Endothelial cell of umbilical vein (primary cell): ENCODE data around the gene CLEC4A. TPM values are rescaled to one million over a fixed set of nuclear protein-coding genes. Genes with fewer than 3 reads are reported as not detected.
"Not testable (repeated sequence)": the region's sequence is repeated elsewhere in the genome, so short reads cannot be mapped to it uniquely, and the experiment has no call there.

ENCODE experiments used
- BruUV-seq: library from RNA; stranded (reverse); fragments of 400-500 nt; replicated peaks from 2 replicates; lab custom pipeline; 2021; lab: Mats Ljungman, UMichigan
- CTCF ChIA-PET: fragments of 300-600, 350-600 bp; sonication (Branson Sonifier 250); formaldehyde crosslinking; loops from one replicate; lab custom pipeline; 2021; ENCODE audit warnings: antibody characterized with exemption, inconsistent platforms; lab: Charles Lee
- POLR2A ChIA-PET: fragments of 300-600, 350-600 bp; sonication (Branson Sonifier 250); formaldehyde crosslinking; loops from one replicate; lab custom pipeline; 2021; ENCODE audit warnings: antibody characterized with exemption, inconsistent platforms; lab: Charles Lee
- DNase-seq: peaks from one replicate; pipeline ENCODE4 v3.0.0-alpha.2; 2011; ENCODE audit warnings: low read depth, low spot score
- FAIRE-seq: peaks from 2 replicates; lab custom pipeline; 2011; peaks lifted over from hg19 to GRCh38; lab: Jason Lieb, UNC
- H2AFZ ChIP-seq: 2 replicates; pipeline ENCODE4 v1.6.0; 2012; ENCODE audit warnings: low read depth, low read length, control low read depth, inconsistent platforms
- H3K27ac ChIP-seq: 2 replicates; pipeline ENCODE4 v1.5.1; 2011; ENCODE audit warnings: low read depth, mild to moderate bottlenecking, control low read depth, low read length, moderate library complexity; ENCODE audit not compliant: insufficient read depth
- H3K27me3 ChIP-seq, 2 experiments: 2 replicates each; pipeline versions ENCODE4 v1.6.0 to v1.6.1; 2011; ENCODE audit warnings: low read length in 2 of 2, mixed read lengths in 1 of 2; ENCODE audit not compliant: control insufficient read depth in 2 of 2, insufficient read depth in 2 of 2
- H3K36me3 ChIP-seq, 2 experiments: 2 replicates in 1 of 2; 3 replicates in 1 of 2; pipeline ENCODE4 v1.5.1; 2011; ENCODE audit warnings: low read length in 2 of 2, mild to moderate bottlenecking in 1 of 2, moderate library complexity in 1 of 2; ENCODE audit not compliant: control insufficient read depth in 2 of 2, insufficient read depth in 2 of 2; ENCODE audit errors: extremely low read depth in 1 of 2
- H3K4me1 ChIP-seq: 3 replicates; pipeline ENCODE4 v1.5.1; 2011; ENCODE audit warnings: mild to moderate bottlenecking, low read length; ENCODE audit not compliant: control insufficient read depth, insufficient read depth; ENCODE audit errors: extremely low read depth
- H3K4me2 ChIP-seq: 2 replicates; pipeline ENCODE4 v1.6.1; 2011; ENCODE audit warnings: low read length, control low read depth, mixed read lengths; ENCODE audit not compliant: insufficient read depth
- H3K4me3 ChIP-seq, 3 experiments: fragments of 200-600 bp in 1 of 3; sonication (generic), shearing (Covaris generic) in 1 of 3; replicated peaks in 1 of 3; 2 replicates each; pipeline ENCODE4 v1.5.1; 2011 to 2016; ENCODE audit warnings: control low read depth in 3 of 3, low read length in 3 of 3, mild to moderate bottlenecking in 2 of 3, inconsistent platforms in 1 of 3, low read depth in 1 of 3, moderate library complexity in 1 of 3; ENCODE audit not compliant: insufficient read depth in 1 of 3
- H3K79me2 ChIP-seq: 2 replicates; pipeline ENCODE4 v1.6.0; 2012; ENCODE audit warnings: low read length, inconsistent platforms; ENCODE audit not compliant: control insufficient read depth, insufficient read depth
- H3K9ac ChIP-seq: replicated peaks from 2 replicates; pipeline ENCODE3; 2011; ENCODE audit warnings: low read length, control low read depth; ENCODE audit not compliant: insufficient read depth; ENCODE audit errors: extremely low read depth
- H3K9me1 ChIP-seq: replicated peaks from 3 replicates; pipeline ENCODE4 v1.6.0; 2011; ENCODE audit warnings: mild to moderate bottlenecking, low read length; ENCODE audit not compliant: control insufficient read depth, insufficient read depth; ENCODE audit errors: extremely low read depth
- H3K9me3 ChIP-seq: replicated peaks from 2 replicates; pipeline ENCODE4 v1.5.1; 2012; ENCODE audit warnings: low read length, inconsistent platforms; ENCODE audit not compliant: control insufficient read depth, insufficient read depth
- H4K20me1 ChIP-seq: replicated peaks from 2 replicates; pipeline ENCODE3; 2011; ENCODE audit warnings: mild to moderate bottlenecking, low read length; ENCODE audit not compliant: control insufficient read depth, insufficient read depth; ENCODE audit errors: extremely low read depth
- dilution Hi-C: fragments of 300-500 bp; cut with MboI; formaldehyde crosslinking; loops from one replicate; pipeline ENCODE4 v1.15.0; 2019; ENCODE audit warnings: low sequenced_read_pairs; ENCODE audit not compliant: extremely low pct_ligation_motif_present
- intact Hi-C: fragments of 100-400 bp; cut with micrococcal nuclease; formaldehyde crosslinking; loops from one replicate; pipeline ENCODE4 v1.10.0; 2022
- polyA plus RNA-seq, 4 experiments: library from polyadenylated mRNA; depleted of rRNA in 3 of 4; stranded (reverse) in 3 of 4; unstranded in 1 of 4; fragments of >200 nt; gene quantifications; 2 replicates each; pipeline versions ENCODE4 v1.2.1 to v1.2.3, GENCODE V29; 2011 to 2012; ENCODE audit warnings: missing spikeins in 1 of 4
- total RNA-seq: library from RNA; stranded (reverse); gene quantifications from 2 replicates; pipeline ENCODE4 v1.2.3, GENCODE V29; 2021

CLEC4A gene
- total and polyA plus RNA-seq, 2 donors (not counting 3 experiments of a cell fraction or from before 2014, with no cell fraction given), result 0.52 to 0.86 TPM

DNA sequence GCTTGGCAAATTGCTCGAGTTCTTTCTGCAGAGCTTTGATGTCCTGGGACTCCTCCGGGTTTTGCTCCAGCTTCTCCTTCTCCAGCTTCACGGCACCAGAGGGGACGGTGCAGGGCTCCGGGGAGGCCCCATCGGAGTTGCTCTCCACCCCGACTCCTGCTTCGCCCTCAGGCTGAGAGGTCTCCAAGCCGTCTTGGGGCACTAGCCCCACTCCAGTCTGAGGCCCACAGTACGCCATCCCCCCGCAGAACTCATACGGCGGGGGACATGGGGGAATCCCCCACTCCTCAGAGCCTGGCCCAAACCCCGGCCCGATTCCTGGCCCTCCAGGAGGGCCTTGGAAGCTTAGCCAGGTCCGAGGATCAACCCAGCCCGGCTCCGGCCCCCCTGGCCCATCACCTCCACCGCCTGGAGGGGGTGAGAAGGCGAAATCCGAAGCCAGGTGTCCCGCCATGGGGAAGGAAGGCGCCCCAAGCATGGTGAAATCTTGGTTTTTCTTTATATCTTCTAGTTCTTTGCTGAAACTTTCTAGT, 11.0 kb downstream of the CLEC4A start:
- DNase-seq, H4K20me1 ChIP-seq, BruUV-seq, H3K9ac ChIP-seq, H3K79me2 ChIP-seq, H3K27ac ChIP-seq, H3K27me3 ChIP-seq, H3K4me3 ChIP-seq, H3K9me1 ChIP-seq, POLR2A ChIA-PET, CTCF ChIA-PET, H3K4me2 ChIP-seq, H3K36me3 ChIP-seq, intact Hi-C loops, FAIRE-seq, H2AFZ ChIP-seq, H3K4me1 ChIP-seq, H3K9me3 ChIP-seq, dilution Hi-C loops: not testable (repeated sequence)

DNA sequence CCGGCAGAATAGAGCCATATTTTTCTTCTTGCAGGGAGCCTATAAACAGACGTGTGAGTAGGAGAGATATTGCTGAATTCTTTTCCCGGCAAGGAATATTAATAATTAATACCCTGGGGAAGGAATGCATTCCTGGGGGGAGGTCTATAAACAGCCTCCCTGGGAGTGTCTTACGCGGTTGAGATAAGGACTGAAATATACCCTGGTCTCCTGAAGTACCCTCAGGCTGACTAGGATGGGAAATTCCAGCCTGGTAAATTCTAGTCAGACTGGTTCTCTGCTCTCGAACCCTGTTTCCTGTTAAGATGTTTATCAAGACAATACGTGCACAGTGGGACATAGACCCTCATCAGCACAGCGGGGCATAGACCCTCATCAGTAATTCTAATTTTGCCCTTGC, 18.2 kb downstream of the CLEC4A start:
- H3K36me3 ChIP-seq, BruUV-seq, H4K20me1 ChIP-seq, H2AFZ ChIP-seq, intact Hi-C loops, H3K9me3 ChIP-seq, H3K27me3 ChIP-seq, H3K4me1 ChIP-seq, DNase-seq, CTCF ChIA-PET, H3K27ac ChIP-seq, H3K79me2 ChIP-seq, FAIRE-seq, dilution Hi-C loops, POLR2A ChIA-PET, H3K9ac ChIP-seq, H3K4me3 ChIP-seq, H3K4me2 ChIP-seq, H3K9me1 ChIP-seq: not testable (repeated sequence)
